ENCODE data around the gene MSH4.
A peak's percentile ranks its signal among the peaks of the same experiment; 100 is the strongest.
"Not testable (repeated sequence)": the region's sequence is repeated elsewhere in the genome, so short reads cannot be mapped to it uniquely, and the experiment has no call there.

MSH4 gene

GRCh38 chr1:75795703-75796193 lies 934 bp upstream of the MSH4 start:
- DNase-seq (ENCODE audit: low read depth in 2 of 2): no peak

- no peak for DNase-seq (ENCODE audit: low read depth in 2 of 2)
These were observed 549 bp downstream of the MSH4 start for GRCh38 chr1:75797273-75797588.

GRCh38 chr1:75797606-75798216 lies 1.0 kb downstream of the MSH4 start:
- no peak for DNase-seq (ENCODE audit: low read depth in 2 of 2)

- DNase-seq (ENCODE audit: low read depth in 2 of 2): not testable (repeated sequence)
These were observed 4.8 kb downstream of the MSH4 start for GRCh38 chr1:75801480-75801879.

- DNase-seq (ENCODE audit: low read depth in 2 of 2): no peak
These were observed 12.2 kb downstream of the MSH4 start for GRCh38 chr1:75808921-75809320.

- DNase-seq (ENCODE audit: low read depth in 2 of 2): not testable (repeated sequence)
These were observed 13.4 kb downstream of the MSH4 start for GRCh38 chr1:75810113-75810512.

GRCh38 chr1:75811211-75811981 lies 14.7 kb downstream of the MSH4 start:
- peak; percentile 33 to 42 for DNase-seq (ENCODE audit: low read depth in 2 of 2)

- no peak for DNase-seq (ENCODE audit: low read depth in 2 of 2)
These were observed 15.4 kb downstream of the MSH4 start for GRCh38 chr1:75812065-75812464.

GRCh38 chr1:75823596-75823995 lies 26.9 kb downstream of the MSH4 start:
- not testable (repeated sequence) for DNase-seq (ENCODE audit: low read depth in 2 of 2)

- DNase-seq (ENCODE audit: low read depth in 2 of 2): no peak
These were observed 39.9 kb downstream of the MSH4 start for GRCh38 chr1:75836528-75837100.

GRCh38 chr1:75838079-75838478 lies 41.4 kb downstream of the MSH4 start:
- DNase-seq (ENCODE audit: low read depth in 2 of 2): no peak

- DNase-seq (ENCODE audit: low read depth in 2 of 2): no peak
These were observed 44.7 kb downstream of the MSH4 start for GRCh38 chr1:75841421-75841820.

- no peak for DNase-seq (ENCODE audit: low read depth in 2 of 2)
These were observed 48.9 kb downstream of the MSH4 start for GRCh38 chr1:75845576-75845975.

- peak in 1 of 2 experiments; percentile 1 for DNase-seq (ENCODE audit: low read depth in 2 of 2)
These were observed 58.3 kb downstream of the MSH4 start for GRCh38 chr1:75855010-75855409.

- DNase-seq (ENCODE audit: low read depth in 2 of 2): no peak
These were observed 59.1 kb downstream of the MSH4 start for GRCh38 chr1:75855734-75856133.

GRCh38 chr1:75861831-75862230 lies 65.1 kb downstream of the MSH4 start:
- DNase-seq (ENCODE audit: low read depth in 2 of 2): no peak

- no peak for DNase-seq (ENCODE audit: low read depth in 2 of 2)
These were observed 74.3 kb downstream of the MSH4 start for GRCh38 chr1:75870951-75871350.

- DNase-seq (ENCODE audit: low read depth in 2 of 2): no peak
These were observed 83.3 kb downstream of the MSH4 start for GRCh38 chr1:75879985-75880384.

- DNase-seq (ENCODE audit: low read depth in 2 of 2): no peak
These were observed 87.8 kb downstream of the MSH4 start for GRCh38 chr1:75884437-75884836.

GRCh38 chr1:75901371-75901770 lies 104.7 kb downstream of the MSH4 start:
- no peak for DNase-seq (ENCODE audit: low read depth in 2 of 2)

- peak; percentile 13 to 23 for DNase-seq (ENCODE audit: low read depth in 2 of 2)
These were observed 112.1 kb downstream of the MSH4 start for GRCh38 chr1:75908717-75909152.

- no peak for DNase-seq (ENCODE audit: low read depth in 2 of 2)
These were observed 120.2 kb downstream of the MSH4 start for GRCh38 chr1:75916834-75917233.

GRCh38 chr1:75922698-75923097 lies 126.0 kb downstream of the MSH4 start:
- DNase-seq (ENCODE audit: low read depth in 2 of 2): no peak

Measured in fibroblast of skin of left biceps (primary cell).